Esophagus squamous epithelium (tissue), 5 donors: ENCODE measurements around the gene TCERG1L. TPM values are rescaled to one million over a fixed set of nuclear protein-coding genes. Genes with fewer than 3 reads are reported as not detected.

Source experiments
- DNase-seq: peaks from one replicate; lab custom pipeline; 2025; lab: John Stamatoyannopoulos, UW
- H3K27ac ChIP-seq, 4 donors: fragments of 200-600 bp; sonication (generic); one replicate each; pipeline ENCODE4 v1.5.1; 2016 to 2019; ENCODE audit warnings: mild to moderate bottlenecking in 1 of 4
- H3K27me3 ChIP-seq, 4 donors: fragments of 200-600 bp; sonication (generic); 1 replicate in 3 of 4; 2 replicates in 1 of 4; pipeline versions ENCODE4 v1.5.1 to v1.6.0; 2017 to 2021; ENCODE audit warnings: antibody characterized with exemption in 1 of 4
- H3K36me3 ChIP-seq, 3 donors: fragments of 200-600 bp; sonication (generic); one replicate each; pipeline ENCODE4 v1.5.1; 2016 to 2019
- H3K4me1 ChIP-seq, 3 donors: fragments of 200-600 bp; sonication (generic); one replicate each; pipeline ENCODE4 v1.5.1; 2017 to 2019
- H3K4me3 ChIP-seq, 4 donors: fragments of 200-600 bp; sonication (generic); 1 replicate in 3 of 4; 2 replicates in 1 of 4; pipeline ENCODE4 v1.5.1; 2016 to 2019; ENCODE audit warnings: mild to moderate bottlenecking in 2 of 4, moderate library complexity in 1 of 4
- H3K9me3 ChIP-seq, 3 donors: fragments of 200-600 bp; sonication (generic); one replicate each; pipeline ENCODE4 v1.5.1; 2016 to 2019
- CTCF ChIP-seq, 6 experiments: fragments of 450-650 bp in 4 of 6; fragments of 200-600 bp in 2 of 6; sonication (generic) in 2 of 6; IDR thresholded peaks; one replicate each; pipeline ENCODE4 v1.5.1; 2016 to 2019; ENCODE audit warnings: antibody characterized with exemption in 6 of 6, mild to moderate bottlenecking in 4 of 6, moderate library complexity in 4 of 6
- POLR2A ChIP-seq, 4 donors: fragments of 450-650 bp; IDR thresholded peaks; one replicate each; pipeline ENCODE4 v1.6.1; 2017; ENCODE audit warnings: antibody characterized with exemption in 4 of 4, mild to moderate bottlenecking in 4 of 4, moderate library complexity in 3 of 4
- WGBS, 2 donors: methylation state at CpG; one replicate each; pipeline ENCODE4 v1.1.5; 2018; 5-methylcytosine and 5-hydroxymethylcytosine counted together
- intact Hi-C: fragments of 100-400 bp; cut with DNase I; formaldehyde crosslinking; loops from one replicate; pipeline ENCODE4 v1.15.0; 2022
- total RNA-seq, 4 donors: library from RNA; depleted of rRNA; stranded (reverse); fragments of >200 nt; gene quantifications; one replicate each; pipeline ENCODE4 v1.1.0, GENCODE V29; 2016
- donor health status: DM: yes; HTN: yes; CAD: no.

TCERG1L gene
- total RNA-seq, 4 donors from 2014 or later, result 0.12 to 2.9 (median 0.48) TPM

- intact Hi-C loops, result no loop called here
- 23 to 37% methylated on average over 3 of the region's 5 CpGs for WGBS, 2 donors
- no peaks in the 10 kb centered on the region for H3K9me3 ChIP-seq
- H3K27ac ChIP-seq, result no peak overlapping the region
- DNase-seq, result no peak
- peaks cover 0 to 27% (median 0%) of the 10 kb centered on the region in 4 donors for H3K27me3 ChIP-seq
- no peaks in the 10 kb centered on the region for H3K4me1 ChIP-seq
- TF ChIP-seq POLR2A (IDR thresholded peaks at IDR 0.05), result no peak
- no peak for TF ChIP-seq CTCF (IDR thresholded peaks at IDR 0.05)
- H3K36me3 ChIP-seq, result no peaks in the 10 kb centered on the region
- no peak overlapping the region for H3K4me3 ChIP-seq
Observed at GRCh38 chr10:131346456-131346855, 34.9 kb upstream of the TCERG1L start.

- Histone ChIP-seq H3K36me3 (no peaks in the 10 kb centered on the region), H3K4me1 (no peaks in the 10 kb centered on the region), H3K27ac (no peak overlapping the region), H3K4me3 (no peak overlapping the region), H3K27me3 (peaks cover 0 to 21% (median 0%) of the 10 kb centered on the region in 4 donors), H3K9me3 (no peaks in the 10 kb centered on the region)
- no peak for DNase-seq
- no peak for TF ChIP-seq POLR2A (IDR thresholded peaks at IDR 0.05)
- no peak for TF ChIP-seq CTCF (IDR thresholded peaks at IDR 0.05)
- 81 to 85% methylated on average over 8 to 10 of the region's 11 CpGs for WGBS, 2 donors
- intact Hi-C loops, result no loop called here
Observed at GRCh38 chr10:131345691-131346090, 34.2 kb upstream of the TCERG1L start.

- H3K4me3 ChIP-seq, result no peak overlapping the region
- H3K27me3 ChIP-seq, result peaks cover 0 to 13% (median 0%) of the 10 kb centered on the region in 4 donors
- no peak overlapping the region for H3K27ac ChIP-seq
- 90% methylated on average over 4 of the region's 7 CpGs; no CpG with 5 or more reads in 1 of the 2 donors for WGBS, 2 donors
- H3K4me1 ChIP-seq, result no peaks in the 10 kb centered on the region
- no peaks in the 10 kb centered on the region for H3K36me3 ChIP-seq
- intact Hi-C loops, result no loop called here
- H3K9me3 ChIP-seq, result no peaks in the 10 kb centered on the region
- TF ChIP-seq POLR2A (IDR thresholded peaks at IDR 0.05), result no peak
- TF ChIP-seq CTCF (IDR thresholded peaks at IDR 0.05), result no peak
- no peak for DNase-seq
Observed at GRCh38 chr10:131344747-131345146, 33.2 kb upstream of the TCERG1L start.

GRCh38 chr10:131337741-131338140, 26.2 kb upstream of the TCERG1L start:
- 60 to 63% methylated on average over 5 of the region's 5 CpGs for WGBS, 2 donors
- DNase-seq, result no peak
- Histone ChIP-seq H3K36me3 (no peaks in the 10 kb centered on the region), H3K27ac (no peak overlapping the region), H3K4me1 (no peaks in the 10 kb centered on the region), H3K4me3 (no peak overlapping the region), H3K27me3 (peaks cover 0 to 14% (median 0%) of the 10 kb centered on the region in 4 donors), H3K9me3 (no peaks in the 10 kb centered on the region)
- intact Hi-C loops, result no loop called here
- TF ChIP-seq POLR2A (IDR thresholded peaks at IDR 0.05) (no peak), CTCF (IDR thresholded peaks at IDR 0.05) (no peak)

- Histone ChIP-seq H3K36me3 (no peaks in the 10 kb centered on the region), H3K27ac (no peak overlapping the region), H3K9me3 (no peaks in the 10 kb centered on the region), H3K4me1 (no peaks in the 10 kb centered on the region), H3K4me3 (no peak overlapping the region), H3K27me3 (peaks cover 0 to 12% (median 0%) of the 10 kb centered on the region in 4 donors)
- no peak for DNase-seq
- intact Hi-C loops, result no loop called here
- no peak for TF ChIP-seq CTCF (IDR thresholded peaks at IDR 0.05)
- no peak for TF ChIP-seq POLR2A (IDR thresholded peaks at IDR 0.05)
Observed at GRCh38 chr10:131332821-131333220, 21.3 kb upstream of the TCERG1L start.
